PC-3 (cell line): Measurements from ENCODE around the gene SYT13. TPM values are rescaled to one million over a fixed set of nuclear protein-coding genes. Genes with fewer than 3 reads are reported as not detected.

Experiments used
- ATAC-seq: fragments of 200-7000 bp; cut with Tn5 transposase; 2 replicates; pipeline ENCODE4 v1.9.1; 2020; ENCODE audit warnings: mild to moderate bottlenecking, moderate library complexity
- BruUV-seq: library from RNA; stranded (reverse); fragments of 400-500 nt; replicated peaks from 2 replicates; lab custom pipeline; 2021; lab: Mats Ljungman, UMichigan
- CTCF ChIA-PET: fragments of 300-600 bp; sonication (Branson Sonifier 250); formaldehyde crosslinking; loops from one replicate; lab custom pipeline; 2022; ENCODE audit warnings: antibody characterized with exemption; lab: Charles Lee
- POLR2A ChIA-PET: fragments of 300-600 bp; sonication (Branson Sonifier 250); formaldehyde crosslinking; loops from one replicate; lab custom pipeline; 2022; ENCODE audit warnings: antibody characterized with exemption; ENCODE audit not compliant: unreplicated experiment; lab: Charles Lee
- DNase-seq: peaks from one replicate; pipeline ENCODE4 v3.0.0-alpha.2; 2015
- H2AFZ ChIP-seq: fragments of 300-600 bp; sonication (generic); 2 replicates; pipeline ENCODE4 v1.6.0; 2016; ENCODE audit warnings: antibody characterized with exemption, low read length
- H3F3A ChIP-seq: fragments of 300-600 bp; sonication (generic); one replicate; pipeline ENCODE4 v1.6.0; 2017; ENCODE audit warnings: antibody characterized with exemption, low read length, control low read depth, mild to moderate bottlenecking; ENCODE audit not compliant: unreplicated experiment
- H3K27ac ChIP-seq: fragments of 300-600 bp; sonication (generic); 2 replicates; pipeline ENCODE4 v1.5.1; 2016; ENCODE audit warnings: mild to moderate bottlenecking, low read length
- H3K27me3 ChIP-seq: fragments of 300-600 bp; sonication (generic); 2 replicates; pipeline ENCODE4 v1.6.1; 2016; ENCODE audit warnings: low read length, mixed read lengths
- H3K36me3 ChIP-seq: fragments of 300-600 bp; sonication (generic); 2 replicates; pipeline ENCODE4 v1.6.1; 2016; ENCODE audit warnings: low read depth, mixed run types, low read length, mixed read lengths
- H3K4me1 ChIP-seq: fragments of 300-600 bp; sonication (generic); 2 replicates; pipeline ENCODE4 v1.5.1; 2016; ENCODE audit warnings: low read length; ENCODE audit not compliant: insufficient read depth
- H3K4me2 ChIP-seq: fragments of 300-600 bp; sonication (generic); 2 replicates; pipeline ENCODE4 v1.6.0; 2016; ENCODE audit warnings: low read length
- H3K4me3 ChIP-seq: fragments of 300-600 bp; sonication (generic); 2 replicates; pipeline ENCODE4 v1.5.1; 2016; ENCODE audit warnings: mild to moderate bottlenecking, low read length, mixed read lengths
- H3K79me2 ChIP-seq: fragments of 300-600 bp; sonication (generic); 2 replicates; pipeline ENCODE4 v1.6.1; 2017; ENCODE audit warnings: low read length, mixed read lengths
- H3K9ac ChIP-seq: fragments of 300-600 bp; sonication (generic); 2 replicates; pipeline ENCODE4 v1.6.0; 2016; ENCODE audit warnings: mild to moderate bottlenecking, low read length
- H3K9me2 ChIP-seq: fragments of 300-600 bp; sonication (generic); replicated peaks from 2 replicates; pipeline ENCODE4 v1.6.1; 2016; ENCODE audit warnings: mixed run types, low read length, mixed read lengths
- H3K9me3 ChIP-seq: fragments of 300-600 bp; sonication (generic); 2 replicates; pipeline ENCODE4 v1.6.1; 2016; ENCODE audit warnings: low read length, mixed read lengths
- H4K20me1 ChIP-seq: fragments of 300-600 bp; sonication (generic); 2 replicates; pipeline ENCODE4 v1.6.1; 2016; ENCODE audit warnings: low read length, mixed read lengths
- CTCF ChIP-seq: fragments of 300-600 bp; sonication (generic); conservative IDR thresholded peaks from 2 replicates; pipeline ENCODE4 v1.5.1; 2017; ENCODE audit warnings: antibody characterized with exemption, low read depth, mild to moderate bottlenecking, low read length
- EZH2 ChIP-seq: fragments of 300-600 bp; sonication (generic); IDR thresholded peaks from one replicate; pipeline ENCODE4 v1.6.1; 2017; ENCODE audit warnings: antibody characterized with exemption, mild to moderate bottlenecking, low read length; ENCODE audit not compliant: unreplicated experiment
- EZH2phosphoT487 ChIP-seq: fragments of 300-600 bp; sonication (generic); IDR thresholded peaks from 2 replicates; pipeline ENCODE4 v1.6.1; 2018; ENCODE audit warnings: mild to moderate bottlenecking, antibody characterized with exemption, low read length, borderline replicate concordance
- intact Hi-C: fragments of 100-400 bp; cut with micrococcal nuclease; formaldehyde crosslinking; loops from 2 replicates; pipeline ENCODE4 v1.9.0; 2023
- total RNA-seq: library from RNA; depleted of rRNA; stranded (reverse); fragments of >200 nt; gene quantifications from 2 replicates; pipeline ENCODE4 v1.2.3, GENCODE V29; 2014

SYT13 gene
- total RNA-seq, 1 experiment from 2014 or later = not detected

GRCh38 chr11:45262900-45263299 is 23.2 kb downstream of the SYT13 start:
- Histone ChIP-seq H3K36me3 (no peaks in the 10 kb centered on the region), H3K79me2 (no peaks in the 10 kb centered on the region), H3K9ac (no peak overlapping the region), H3K9me3 (no peaks in the 10 kb centered on the region), H3K27ac (no peak overlapping the region), H3K27me3 (no peaks in the 10 kb centered on the region), H3K4me3 (no peak overlapping the region), H3K4me2 (no peak overlapping the region), H3F3A (no peaks in the 10 kb centered on the region), H2AFZ (no peak overlapping the region), H3K4me1 (peaks cover 29% of the 10 kb centered on the region), H4K20me1 (no peaks in the 10 kb centered on the region), H3K9me2 (no peaks in the 10 kb centered on the region)
- intact Hi-C loops = no loop called here
- DNase-seq (no peak), ATAC-seq (no peak)
- no TSS peak for BruUV-seq
- CTCF ChIA-PET = no interaction called here
- POLR2A ChIA-PET = no interaction called here
- TF ChIP-seq CTCF = no peak

- H3K9me2 ChIP-seq = no peaks in the 10 kb centered on the region
- H3K9ac ChIP-seq = no peak overlapping the region
- no peaks in the 10 kb centered on the region for H3F3A ChIP-seq
- ChIA-PET CTCF (interaction anchor here (0.6 kb wide), 1 partner anchor 1802 kb away, joined by 4 read pairs; no protein-coding TSS in a partner anchor), POLR2A (no interaction called here)
- H4K20me1 ChIP-seq = no peaks in the 10 kb centered on the region
- BruUV-seq = no TSS peak
- DNase-seq = no peak
- H3K27ac ChIP-seq = peak overlapping the region; percentile 23; the same call in 1 of the 2 replicates
- 0 out of 2 replicates have a peak overlapping the region, but pooled peaks have one; percentile 17 for H3K4me2 ChIP-seq
- no peaks in the 10 kb centered on the region for H3K79me2 ChIP-seq
- no peaks in the 10 kb centered on the region for H3K9me3 ChIP-seq
- peaks cover 24% of the 10 kb centered on the region for H3K4me1 ChIP-seq
- H3K27me3 ChIP-seq = no peaks in the 10 kb centered on the region
- H3K36me3 ChIP-seq = no peaks in the 10 kb centered on the region
- ATAC-seq = no peak
- no peak overlapping the region for H2AFZ ChIP-seq
- intact Hi-C loops = no loop called here
- no peak overlapping the region for H3K4me3 ChIP-seq
- TF ChIP-seq EZH2phosphoT487 = no peak
- TF ChIP-seq EZH2 = no peak
- TF ChIP-seq CTCF = no peak
These were observed 26.1 kb downstream of the SYT13 start for GRCh38 chr11:45260071-45260470.

- 0 out of 2 replicates have a peak overlapping the region, but pooled peaks have one; percentile 17 for H3K4me2 ChIP-seq
- POLR2A ChIA-PET = no interaction called here
- H4K20me1 ChIP-seq = no peaks in the 10 kb centered on the region
- peak overlapping the region; percentile 31; the same call in 1 of the 2 replicates for H3K27ac ChIP-seq
- no peak for TF ChIP-seq EZH2
- H3K27me3 ChIP-seq = no peaks in the 10 kb centered on the region
- no peaks in the 10 kb centered on the region for H3K36me3 ChIP-seq
- no peaks in the 10 kb centered on the region for H3F3A ChIP-seq
- ATAC-seq (peak; percentile 96), DNase-seq (peak; percentile 83)
- no peaks in the 10 kb centered on the region for H3K9me3 ChIP-seq
- peaks cover 21% of the 10 kb centered on the region for H3K4me1 ChIP-seq
- no peaks in the 10 kb centered on the region for H3K9me2 ChIP-seq
- BruUV-seq = no TSS peak
- no peak overlapping the region for H2AFZ ChIP-seq
- CTCF ChIA-PET = interaction anchor here (0.6 kb wide), 1 partner anchor 1802 kb away, joined by 4 read pairs; no protein-coding TSS in a partner anchor
- no peak overlapping the region for H3K9ac ChIP-seq
- no peak overlapping the region for H3K4me3 ChIP-seq
- intact Hi-C loops = no loop called here
- no peaks in the 10 kb centered on the region for H3K79me2 ChIP-seq
These were observed 26.5 kb downstream of the SYT13 start for GRCh38 chr11:45259592-45259991.
